HepG2 (cell line): Measurements from ENCODE around the gene NAXD. TPM values are rescaled to one million over a fixed set of nuclear protein-coding genes. Genes with fewer than 3 reads are reported as not detected.

Experiments
- AKAP8 ChIP-seq: sonication (generic); formaldehyde crosslinking; IDR thresholded peaks from 2 replicates; pipeline ENCODE4 v1.5.1; 2020; ENCODE audit warnings: mild to moderate bottlenecking, missing genetic modification reagents
- ATRX ChIP-seq: sonication (generic); formaldehyde crosslinking; IDR thresholded peaks from 2 replicates; pipeline ENCODE4 v1.4.0; 2020; ENCODE audit warnings: missing genetic modification reagents, borderline replicate concordance
- CENPX ChIP-seq: sonication (generic); formaldehyde crosslinking; IDR thresholded peaks from 2 replicates; pipeline ENCODE4 v1.9.0; 2021; ENCODE audit warnings: mild to moderate bottlenecking, missing genetic modification reagents, moderate library complexity
- ELF1 ChIP-seq: sonication (generic); formaldehyde crosslinking; IDR thresholded peaks from 2 replicates; pipeline ENCODE4 v1.4.0; 2020; ENCODE audit warnings: missing genetic modification reagents
- ELF4 ChIP-seq: sonication (generic); formaldehyde crosslinking; IDR thresholded peaks from 2 replicates; pipeline ENCODE4 v1.5.0; 2020; ENCODE audit warnings: missing genetic modification reagents, mild to moderate bottlenecking, moderate library complexity, borderline replicate concordance
- HDAC1 ChIP-seq: sonication (generic); formaldehyde crosslinking; IDR thresholded peaks from 2 replicates; pipeline ENCODE4 v1.5.1; 2020; ENCODE audit warnings: mild to moderate bottlenecking, missing genetic modification reagents
- HDAC2 ChIP-seq: sonication (generic); formaldehyde crosslinking; IDR thresholded peaks from 2 replicates; pipeline ENCODE4 v1.4.0; 2020; ENCODE audit warnings: missing genetic modification reagents
- HNF4A ChIP-seq: sonication (generic); formaldehyde crosslinking; IDR thresholded peaks from 2 replicates; pipeline ENCODE4 v1.4.0; 2020; ENCODE audit warnings: missing genetic modification reagents
- JUNB ChIP-seq: sonication (generic); formaldehyde crosslinking; IDR thresholded peaks from 2 replicates; pipeline ENCODE4 v1.8.0; 2022; ENCODE audit warnings: missing genetic modification reagents, mild to moderate bottlenecking, borderline replicate concordance
- LCORL ChIP-seq, 2 experiments: fragments of 450-650 bp in 1 of 2; sonication (generic) in 1 of 2; formaldehyde crosslinking in 1 of 2; IDR thresholded peaks; 2 replicates each; pipeline versions ENCODE4 v1.5.0 to v1.6.1; 2017 to 2020; ENCODE audit warnings: antibody characterized with exemption in 1 of 2, missing genetic modification reagents in 1 of 2
- MEIS1 ChIP-seq: sonication (generic); formaldehyde crosslinking; IDR thresholded peaks from 2 replicates; pipeline ENCODE4 v1.9.0; 2021; ENCODE audit warnings: mild to moderate bottlenecking, missing genetic modification reagents, moderate library complexity, borderline replicate concordance
- NCOA1 ChIP-seq: sonication (generic); formaldehyde crosslinking; IDR thresholded peaks from 2 replicates; pipeline ENCODE4 v1.9.0; 2021; ENCODE audit warnings: missing genetic modification reagents
- PHF21A ChIP-seq: sonication (generic); formaldehyde crosslinking; IDR thresholded peaks from 2 replicates; pipeline ENCODE4 v1.5.0; 2020; ENCODE audit warnings: mild to moderate bottlenecking, missing genetic modification reagents
- PITX1 ChIP-seq: sonication (generic); formaldehyde crosslinking; IDR thresholded peaks from 2 replicates; pipeline ENCODE4 v1.5.1; 2020; ENCODE audit warnings: mild to moderate bottlenecking, missing genetic modification reagents
- RFXANK ChIP-seq: IDR thresholded peaks from 2 replicates; pipeline ENCODE4 v1.6.1; 2016
- SETDB1 ChIP-seq: sonication (generic); formaldehyde crosslinking; IDR thresholded peaks from 2 replicates; pipeline ENCODE4 v1.5.1; 2020; ENCODE audit warnings: missing genetic modification reagents, mild to moderate bottlenecking, borderline replicate concordance
- SMARCC2 ChIP-seq: fragments of 450-650 bp; IDR thresholded peaks from 2 replicates; pipeline ENCODE4 v1.6.1; 2017; ENCODE audit warnings: antibody characterized with exemption, mild to moderate bottlenecking
- SPEN ChIP-seq: sonication (generic); formaldehyde crosslinking; IDR thresholded peaks from 2 replicates; pipeline ENCODE4 v1.5.1; 2020; ENCODE audit warnings: low read depth, mild to moderate bottlenecking, missing genetic modification reagents
- ZBTB10 ChIP-seq: sonication (generic); formaldehyde crosslinking; IDR thresholded peaks from 2 replicates; pipeline ENCODE4 v1.4.0; 2020; ENCODE audit warnings: missing genetic modification reagents, borderline replicate concordance
- ZBTB49 ChIP-seq: sonication (generic); formaldehyde crosslinking; IDR thresholded peaks from 2 replicates; pipeline ENCODE4 v1.4.0; 2020; ENCODE audit warnings: missing genetic modification reagents, borderline replicate concordance
- ZMYM2 ChIP-seq: sonication (generic); formaldehyde crosslinking; IDR thresholded peaks from 2 replicates; pipeline ENCODE4 v1.8.0; 2022; ENCODE audit warnings: mild to moderate bottlenecking, missing genetic modification reagents
- ZNF264 ChIP-seq: sonication (generic); formaldehyde crosslinking; IDR thresholded peaks from 2 replicates; pipeline ENCODE4 v1.4.0; 2020; ENCODE audit warnings: missing genetic modification reagents
- ZNF431 ChIP-seq: sonication (generic); formaldehyde crosslinking; IDR thresholded peaks from 2 replicates; pipeline ENCODE4 v1.9.0; 2022; ENCODE audit warnings: missing genetic modification reagents, low read depth, mild to moderate bottlenecking, borderline replicate concordance
- ZNF557 ChIP-seq: sonication (generic); formaldehyde crosslinking; IDR thresholded peaks from 2 replicates; pipeline ENCODE4 v1.4.0; 2020; ENCODE audit warnings: missing genetic modification reagents
- ZNF577 ChIP-seq: sonication (generic); formaldehyde crosslinking; IDR thresholded peaks from 2 replicates; pipeline ENCODE4 v1.4.0; 2020; ENCODE audit warnings: mild to moderate bottlenecking, low read depth, missing genetic modification reagents, borderline replicate concordance
- ZNF841 ChIP-seq: sonication (generic); formaldehyde crosslinking; IDR thresholded peaks from 2 replicates; pipeline ENCODE4 v1.8.1; 2023; ENCODE audit warnings: missing genetic modification reagents, borderline replicate concordance
- polyA plus RNA-seq, 8 experiments: library from polyadenylated mRNA; depleted of rRNA in 3 of 8; stranded (reverse) in 7 of 8; unstranded in 1 of 8; fragments of >200 nt; fragmentation: Illumina TruSeq in 4 of 8; extraction: Trizol in 4 of 8; gene quantifications; 2 replicates each; pipeline versions ENCODE4 v1.2.1 to v1.2.3, GENCODE V29; 2011 to 2016; ENCODE audit warnings: low read depth in 4 of 8, missing spikeins in 1 of 8, mixed read lengths in 1 of 8; ENCODE audit not compliant: insufficient read depth in 1 of 8
- total RNA-seq, 5 experiments: library from RNA; depleted of rRNA; stranded (reverse); fragments of >200 nt; fragmentation: Illumina TruSeq; extraction: Trizol; gene quantifications; 2 replicates each; pipeline ENCODE4 v1.2.3, GENCODE V29; 2016; ENCODE audit warnings: low read depth in 1 of 5
- TF ChIP-seq, protein P1 (sequence below): sonication (generic); formaldehyde crosslinking; IDR thresholded peaks from 2 replicates; pipeline ENCODE4 v1.4.0; 2020; ENCODE audit warnings: low read depth, mild to moderate bottlenecking, missing genetic modification reagents

NAXD gene
- total and polyA plus RNA-seq, 2 of the 13 experiments (the other 11 are each of a cell fraction or from before 2014, with no cell fraction given): 19.0 to 23.2 TPM

DNA sequence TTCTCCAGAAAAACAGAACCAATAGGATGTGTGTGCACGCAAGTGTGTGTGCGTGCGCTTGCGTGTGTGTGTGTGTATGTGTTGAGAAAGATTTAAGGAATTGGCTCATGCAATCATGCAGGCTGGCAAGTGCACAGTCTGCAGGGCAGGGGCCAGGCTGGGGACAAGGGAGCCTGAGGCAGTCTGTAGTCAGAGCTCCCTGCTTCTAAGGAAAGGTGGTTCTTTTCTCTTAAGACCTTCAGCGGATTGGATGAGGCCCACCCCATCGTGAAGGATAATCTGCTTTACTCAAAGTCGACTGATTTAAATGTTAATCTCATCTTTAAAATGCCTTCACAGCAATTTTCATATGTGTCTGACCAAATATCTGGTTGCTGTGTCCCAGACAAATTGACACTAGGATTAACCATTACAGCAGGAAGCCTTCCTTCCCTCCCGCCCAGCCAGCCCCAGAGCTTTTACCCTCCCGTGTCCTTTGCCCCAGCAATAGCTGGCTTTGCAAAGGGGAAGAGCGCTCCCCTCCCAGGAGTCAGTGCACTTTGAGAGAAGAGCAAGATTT is 15.0 kb upstream of the NAXD start (continued):
- TF ChIP-seq ZBTB10 (CRISPR knock-in tag): no peak
- no peak for TF ChIP-seq ZNF577 (CRISPR knock-in tag)
- TF ChIP-seq, protein P1, sequence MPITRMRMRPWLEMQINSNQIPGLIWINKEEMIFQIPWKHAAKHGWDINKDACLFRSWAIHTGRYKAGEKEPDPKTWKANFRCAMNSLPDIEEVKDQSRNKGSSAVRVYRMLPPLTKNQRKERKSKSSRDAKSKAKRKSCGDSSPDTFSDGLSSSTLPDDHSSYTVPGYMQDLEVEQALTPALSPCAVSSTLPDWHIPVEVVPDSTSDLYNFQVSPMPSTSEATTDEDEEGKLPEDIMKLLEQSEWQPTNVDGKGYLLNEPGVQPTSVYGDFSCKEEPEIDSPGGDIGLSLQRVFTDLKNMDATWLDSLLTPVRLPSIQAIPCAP: no peak
- TF ChIP-seq PHF21A (CRISPR knock-in tag): 0 out of 2 replicates have a peak, but pooled peaks have one; percentile 31
- no peak for TF ChIP-seq HDAC2
- TF ChIP-seq MEIS1: no peak
- no peak for TF ChIP-seq ZBTB49 (CRISPR knock-in tag)
- no peak for TF ChIP-seq SPEN (CRISPR knock-in tag)
- 0 out of 2 replicates have a peak, but pooled peaks have one; percentile 30 for TF ChIP-seq SETDB1 (CRISPR knock-in tag)
- TF ChIP-seq ZNF557 (CRISPR knock-in tag): no peak
- TF ChIP-seq ELF1 (CRISPR knock-in tag): no peak
- TF ChIP-seq RFXANK (CRISPR knock-in tag): no peak
- no peak for TF ChIP-seq ELF4 (CRISPR knock-in tag)
- TF ChIP-seq SMARCC2: no peak
- TF ChIP-seq HNF4A (CRISPR knock-in tag): peak; percentile 26; the same call in 1 of the 2 replicates
- TF ChIP-seq NCOA1 (CRISPR knock-in tag): no peak
- no peak for TF ChIP-seq ZNF841 (CRISPR knock-in tag)
- TF ChIP-seq JUNB (CRISPR knock-in tag): no peak
- TF ChIP-seq ZMYM2: no peak
- TF ChIP-seq LCORL (IDR thresholded peaks at IDR 0.05): no peak
- peak; percentile 57 for TF ChIP-seq LCORL (CRISPR knock-in tag; IDR thresholded peaks at IDR 0.05)
- TF ChIP-seq ZNF431 (CRISPR knock-in tag): no peak
- TF ChIP-seq CENPX: no peak
- TF ChIP-seq HDAC1 (CRISPR knock-in tag): 0 out of 2 replicates have a peak, but pooled peaks have one; percentile 24
- TF ChIP-seq PITX1 (CRISPR knock-in tag): peak; percentile 84
- no peak for TF ChIP-seq ATRX (CRISPR knock-in tag)
- no peak for TF ChIP-seq AKAP8 (CRISPR knock-in tag)
- TF ChIP-seq ZNF264: peak; percentile 98
